HG03342 (cell line): ENCODE measurements around the gene MYCBPAP.
A peak's percentile ranks its signal among the peaks of the same experiment; 100 is the strongest.

Experiments used
- ATAC-seq: cut with Tn5 transposase; IDR thresholded peaks from one replicate; pipeline ENCODE4 v1.9.1; 2021; ENCODE audit warnings: mild to moderate bottlenecking, moderate library complexity; ENCODE audit not compliant: unreplicated experiment

MYCBPAP gene

DNA sequence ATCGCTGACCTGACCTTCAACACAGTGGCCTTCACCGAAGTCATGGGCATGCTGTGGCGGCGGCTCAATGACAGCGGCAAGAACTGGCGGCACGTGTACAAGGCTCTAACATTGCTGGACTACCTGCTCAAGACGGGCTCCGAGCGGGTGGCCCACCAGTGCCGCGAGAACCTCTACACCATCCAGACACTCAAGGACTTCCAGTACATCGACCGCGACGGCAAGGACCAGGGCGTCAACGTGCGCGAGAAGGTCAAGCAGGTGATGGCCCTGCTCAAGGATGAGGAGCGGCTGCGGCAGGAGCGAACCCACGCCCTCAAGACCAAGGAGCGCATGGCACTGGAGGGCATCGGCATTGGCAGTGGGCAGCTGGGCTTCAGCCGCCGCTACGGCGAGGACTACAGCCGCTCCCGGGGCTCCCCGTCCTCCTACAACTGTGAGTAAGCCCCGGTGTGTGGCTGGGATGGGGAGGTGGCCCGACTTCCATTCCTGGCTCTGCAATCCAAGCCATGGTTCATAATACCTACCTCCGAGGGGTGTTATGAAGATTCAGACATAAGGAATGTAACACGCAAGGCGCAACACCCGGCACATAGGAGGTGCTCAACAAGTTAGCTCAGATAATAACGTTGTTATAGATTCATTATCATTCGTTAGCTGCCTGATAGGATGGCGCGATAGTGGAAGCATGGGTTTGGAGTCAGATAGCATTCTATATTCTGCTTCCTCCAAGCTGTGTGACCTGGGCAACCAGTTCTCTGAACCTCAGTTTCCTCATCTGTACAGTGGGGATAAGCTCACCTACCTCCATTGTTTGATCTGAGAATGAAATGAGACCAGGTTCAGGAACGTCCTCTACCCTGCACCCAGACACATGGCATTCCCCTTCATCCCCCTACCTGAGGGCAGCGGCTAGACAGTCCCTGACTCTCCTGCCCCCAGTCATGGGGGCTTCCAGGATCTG, 28.7 kb downstream of the MYCBPAP start:
- no peak for ATAC-seq

DNA sequence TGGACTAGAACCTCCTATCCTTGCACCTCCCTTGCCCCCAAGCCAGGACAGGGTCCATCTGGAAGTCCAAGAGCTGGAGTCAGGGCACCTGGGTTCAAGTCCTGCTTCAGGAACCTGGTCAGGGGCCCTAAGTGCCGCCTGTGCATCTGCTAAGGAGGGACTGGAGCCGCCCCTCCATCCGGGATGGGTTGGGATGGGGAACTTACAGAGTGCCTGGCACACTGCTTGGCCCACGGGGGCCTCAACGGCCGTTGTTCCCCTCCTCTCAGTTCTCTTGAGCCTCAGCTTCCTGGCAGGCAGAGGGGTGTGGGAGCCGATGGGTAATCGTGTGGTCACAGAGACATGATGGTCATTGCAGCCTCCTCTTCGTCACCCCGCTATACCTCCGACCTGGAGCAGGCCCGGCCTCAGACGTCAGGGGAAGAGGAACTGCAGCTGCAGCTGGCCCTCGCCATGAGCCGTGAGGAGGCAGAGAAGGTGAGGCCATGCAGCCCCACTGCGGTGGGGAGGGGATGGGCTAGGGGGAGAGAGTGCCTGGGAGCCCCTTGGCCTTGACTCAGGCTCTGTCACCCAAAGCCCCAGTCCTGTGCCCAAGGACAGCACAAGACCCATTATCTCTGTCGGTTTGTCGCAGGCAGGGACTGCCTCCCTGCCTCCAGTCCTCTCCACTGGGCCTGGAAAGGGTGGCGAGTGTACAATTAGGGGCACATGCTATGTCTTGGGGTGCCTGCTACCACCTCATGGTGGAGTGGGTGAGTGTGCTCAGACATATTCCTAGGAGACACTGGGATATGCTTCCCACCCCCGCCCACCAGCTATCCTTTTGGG, 29.7 kb downstream of the MYCBPAP start:
- ATAC-seq = no peak

DNA sequence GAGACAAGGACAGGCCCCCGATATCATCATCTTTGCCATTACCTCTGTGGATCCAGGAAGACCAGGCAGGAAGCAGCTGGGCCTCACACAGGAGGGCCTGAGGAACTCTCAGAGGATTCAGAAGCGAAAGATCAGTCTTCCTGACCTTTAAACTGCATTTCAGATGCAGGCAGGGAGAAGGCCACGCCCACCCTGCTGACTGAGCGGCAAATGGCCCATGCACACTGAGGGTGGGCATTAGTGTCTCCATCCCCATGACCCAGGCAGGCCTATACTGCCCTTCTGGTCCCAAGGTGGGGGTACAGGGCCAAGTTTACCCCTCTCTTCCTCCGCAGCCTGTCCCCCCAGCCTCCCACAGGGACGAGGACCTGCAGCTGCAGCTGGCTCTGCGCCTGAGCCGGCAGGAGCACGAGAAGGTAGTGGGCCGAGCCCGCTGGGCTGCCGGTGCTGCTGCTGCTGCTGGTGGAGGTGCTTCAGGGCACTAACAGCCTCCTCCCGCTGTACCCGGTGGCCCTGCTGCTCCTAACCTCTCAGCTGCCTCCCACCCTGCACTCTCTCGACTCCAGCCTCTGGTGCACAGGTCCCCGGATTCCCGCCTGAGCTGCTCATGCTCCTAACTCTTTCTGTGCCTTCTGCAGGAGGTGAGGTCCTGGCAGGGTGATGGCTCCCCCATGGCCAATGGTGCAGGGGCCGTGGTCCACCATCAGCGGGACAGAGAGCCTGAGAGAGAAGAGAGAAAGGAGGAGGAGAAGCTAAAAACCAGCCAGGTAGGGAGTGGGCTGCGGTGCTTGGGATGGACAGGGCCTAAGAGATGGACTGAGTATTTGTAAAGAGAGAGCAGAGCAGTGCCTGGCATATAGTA, 30.5 kb downstream of the MYCBPAP start:
- ATAC-seq = no peak

DNA sequence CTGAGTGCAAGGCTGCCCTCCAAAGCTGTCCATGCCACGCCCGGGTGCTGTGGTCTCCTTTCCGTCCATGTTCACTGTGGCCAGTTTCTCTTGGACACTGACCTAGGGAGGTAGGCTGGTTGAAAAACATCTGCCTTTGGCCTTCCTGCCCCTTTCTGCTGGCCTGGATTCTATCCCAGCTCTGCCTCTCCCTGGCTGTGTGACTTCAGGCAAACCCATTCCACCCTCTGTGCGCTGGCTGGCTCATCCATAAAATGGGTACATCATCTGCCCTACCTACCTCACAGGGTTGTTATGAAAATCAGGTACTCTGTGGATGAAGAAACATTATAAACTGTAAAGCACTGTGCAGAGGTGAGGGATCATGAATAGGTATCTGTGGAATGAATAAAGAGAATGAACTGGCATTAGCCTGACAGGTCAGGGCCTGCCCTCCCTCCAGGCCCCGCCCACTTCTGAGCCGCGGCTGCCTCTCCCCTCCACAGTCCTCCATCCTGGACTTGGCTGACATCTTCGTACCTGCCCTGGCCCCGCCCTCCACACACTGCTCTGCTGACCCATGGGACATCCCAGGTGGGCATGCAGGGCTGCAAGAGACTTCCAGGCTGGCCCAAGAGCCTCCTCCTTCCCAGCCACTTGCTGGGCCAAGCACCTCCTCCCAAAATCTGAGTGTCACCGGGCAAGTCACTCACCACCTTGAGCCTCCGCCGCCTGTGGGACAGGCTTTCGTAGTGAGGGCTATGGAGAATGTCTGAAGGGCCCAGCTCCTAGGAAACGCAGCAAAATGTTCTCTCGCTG, 31.7 kb downstream of the MYCBPAP start:
- ATAC-seq = no peak

DNA sequence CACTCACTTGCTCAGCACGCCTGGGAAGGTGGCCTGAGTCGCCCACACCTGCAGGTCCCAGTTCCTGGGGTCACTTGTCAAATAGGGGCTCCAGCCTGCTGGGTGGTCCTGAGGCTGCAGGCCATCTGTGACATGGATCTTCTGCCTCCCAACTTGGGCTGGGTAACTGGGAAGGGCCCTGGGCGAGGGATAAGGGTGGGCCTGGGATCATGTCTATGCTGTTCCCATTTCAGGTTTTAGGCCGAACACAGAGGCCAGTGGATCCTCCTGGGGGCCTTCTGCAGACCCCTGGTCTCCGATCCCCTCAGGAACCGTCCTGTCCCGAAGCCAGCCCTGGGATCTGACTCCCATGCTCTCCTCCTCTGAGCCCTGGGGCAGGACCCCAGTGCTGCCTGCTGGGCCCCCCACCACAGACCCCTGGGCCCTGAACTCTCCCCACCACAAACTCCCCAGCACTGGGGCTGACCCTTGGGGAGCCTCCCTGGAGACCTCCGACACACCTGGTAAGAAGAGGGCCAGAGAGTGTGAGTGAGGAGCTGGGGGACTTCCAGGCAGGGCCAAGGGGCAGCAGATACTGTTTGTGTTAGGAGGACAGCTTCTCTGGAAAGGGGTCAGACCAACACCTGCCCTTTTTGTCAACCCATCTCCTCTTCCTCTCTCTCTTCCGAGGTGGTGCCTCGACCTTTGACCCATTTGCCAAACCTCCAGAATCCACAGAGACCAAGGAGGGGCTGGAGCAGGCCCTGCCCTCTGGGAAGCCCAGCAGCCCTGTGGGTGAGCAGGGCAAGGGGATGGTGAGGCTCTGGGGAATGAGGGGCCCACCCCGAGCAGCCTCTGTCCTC, 32.5 kb downstream of the MYCBPAP start:
- no peak for ATAC-seq

DNA sequence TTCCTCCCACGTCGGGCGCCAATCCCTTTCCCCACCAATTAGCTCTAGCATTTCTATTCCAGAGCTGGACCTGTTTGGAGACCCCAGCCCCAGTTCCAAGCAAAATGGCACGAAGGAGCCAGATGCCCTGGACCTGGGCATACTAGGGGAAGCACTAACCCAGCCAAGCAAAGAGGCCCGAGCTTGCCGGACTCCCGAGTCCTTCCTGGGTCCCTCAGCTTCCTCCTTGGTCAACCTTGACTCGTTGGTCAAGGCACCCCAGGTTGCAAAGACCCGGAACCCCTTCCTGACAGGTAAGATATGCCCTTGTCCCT, 33.1 kb downstream of the MYCBPAP start:
- ATAC-seq = no peak

DNA sequence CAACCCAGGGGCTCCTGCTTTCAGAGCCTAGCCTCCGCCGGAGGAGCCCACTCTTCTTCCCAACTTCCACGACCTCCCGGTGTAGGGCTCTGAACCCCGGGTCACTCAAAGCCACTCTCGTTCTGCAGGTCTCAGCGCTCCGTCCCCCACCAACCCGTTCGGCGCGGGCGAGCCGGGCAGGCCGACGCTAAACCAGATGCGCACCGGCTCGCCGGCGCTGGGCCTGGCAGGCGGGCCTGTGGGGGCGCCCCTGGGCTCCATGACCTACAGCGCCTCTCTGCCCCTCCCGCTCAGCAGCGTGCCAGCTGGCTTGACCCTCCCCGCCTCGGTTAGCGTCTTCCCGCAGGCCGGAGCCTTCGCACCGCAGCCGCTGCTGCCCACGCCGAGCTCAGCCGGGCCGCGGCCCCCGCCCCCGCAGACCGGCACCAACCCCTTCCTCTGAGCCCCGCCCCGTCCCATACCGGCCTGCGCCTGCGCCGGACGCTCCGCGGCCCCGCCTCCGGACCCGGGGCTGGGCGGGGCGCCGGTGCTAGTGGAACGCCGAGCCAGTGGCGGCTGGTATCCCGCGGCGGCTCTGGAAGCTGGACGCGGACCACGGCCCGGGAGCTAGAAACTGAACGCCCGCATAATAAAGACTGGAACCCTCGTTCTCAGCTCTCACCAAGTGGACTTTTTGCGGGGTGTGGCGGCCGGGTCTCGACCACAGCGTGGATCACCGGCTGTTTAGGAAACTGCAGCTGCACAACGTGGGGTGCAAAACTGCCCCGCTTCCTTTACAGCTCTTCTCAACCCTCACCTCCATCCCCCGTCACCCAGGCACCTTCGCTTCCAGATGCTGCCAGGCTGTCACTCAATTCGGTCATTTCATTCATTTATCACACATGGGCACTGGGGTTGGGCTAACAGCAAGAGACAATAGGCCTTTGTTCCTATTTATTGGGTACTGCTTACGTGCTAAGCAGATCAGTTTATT, 33.8 kb downstream of the MYCBPAP start:
- peak; percentile 79 for ATAC-seq

DNA sequence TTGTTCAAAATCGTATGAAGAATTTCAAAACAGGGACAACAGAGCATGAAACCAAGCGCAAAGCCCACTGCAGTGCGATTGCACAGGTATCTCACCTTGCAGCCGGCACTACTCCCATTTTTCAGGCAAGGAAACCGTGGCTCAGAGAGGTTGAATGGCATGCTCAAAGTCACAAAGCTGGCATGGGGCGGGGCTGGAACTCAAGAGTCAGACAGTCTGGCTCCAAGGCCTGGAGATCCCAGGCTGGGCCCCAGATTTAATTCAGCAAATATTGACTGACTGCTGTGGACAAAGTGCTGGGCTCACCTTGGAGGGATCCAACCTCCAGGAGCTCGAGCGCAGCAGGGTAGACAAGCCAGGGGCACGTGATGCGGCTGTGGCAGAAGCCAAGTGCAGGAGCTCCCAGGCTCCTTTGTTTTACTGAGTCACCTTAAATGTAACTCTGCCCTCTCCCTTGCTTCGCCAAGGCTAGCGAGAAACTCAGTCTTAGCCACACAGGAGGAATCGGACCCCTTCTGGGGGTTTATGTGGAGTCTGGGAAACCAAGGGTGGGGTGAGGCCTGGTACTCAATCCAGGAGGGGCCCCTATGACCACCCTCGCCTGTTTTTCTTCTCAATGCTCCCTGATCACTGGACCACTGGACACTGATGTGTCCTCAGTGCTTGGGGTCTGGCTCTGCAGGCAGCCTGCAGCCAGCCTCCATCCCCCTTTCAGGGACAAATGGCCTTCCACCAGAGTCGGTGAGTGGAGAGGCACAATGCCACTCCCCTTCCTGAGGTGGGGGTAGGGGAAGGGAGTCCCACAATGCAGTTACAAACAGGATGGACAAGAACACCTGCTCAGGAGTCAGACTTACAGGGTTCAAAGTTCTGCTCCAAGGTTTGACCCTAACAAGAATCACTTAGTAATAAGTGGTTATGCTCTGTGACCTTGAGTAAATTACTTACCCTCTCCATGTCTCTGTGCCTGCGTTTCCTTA, 34.8 kb downstream of the MYCBPAP start:
- no peak for ATAC-seq

DNA sequence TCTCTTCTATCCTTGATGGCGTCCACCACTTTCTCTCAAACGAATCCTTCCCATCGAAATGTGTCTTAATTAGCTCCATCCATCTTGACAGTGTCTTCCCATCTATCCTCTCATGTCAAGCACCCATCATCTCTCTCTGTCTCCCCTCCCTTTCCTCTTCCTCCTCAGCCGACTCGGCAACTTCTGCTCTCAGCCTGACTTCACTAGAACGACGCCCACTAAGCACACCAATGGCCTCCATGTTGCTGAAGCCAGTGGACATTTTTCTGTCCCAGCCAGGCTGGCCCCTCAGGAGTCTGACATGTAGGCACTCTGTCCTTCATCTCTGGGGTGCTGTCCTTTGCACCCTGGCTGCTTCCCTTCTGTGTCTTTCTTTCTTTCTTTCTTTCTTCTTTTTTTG, 36.3 kb downstream of the MYCBPAP start:
- no peak for ATAC-seq

DNA sequence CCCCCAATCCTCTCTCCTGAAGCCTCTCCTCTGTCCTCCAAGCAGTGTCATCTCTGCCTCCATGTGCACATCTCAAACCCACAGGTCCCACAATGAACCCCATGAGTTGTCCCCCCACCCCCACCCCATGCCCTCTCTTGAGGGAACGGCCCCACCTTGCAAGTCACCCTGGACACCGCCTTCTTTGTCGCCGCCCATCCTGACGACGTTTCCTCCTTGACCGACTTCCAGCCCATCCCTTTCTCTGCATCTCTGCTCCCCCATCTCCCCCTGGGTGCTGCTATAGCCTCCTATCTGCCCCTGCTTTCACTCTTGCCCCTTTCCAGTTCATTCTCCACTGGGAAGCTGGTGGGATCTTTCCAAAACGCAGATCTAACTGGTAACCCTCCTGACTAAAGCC, 37.1 kb downstream of the MYCBPAP start:
- ATAC-seq = no peak

DNA sequence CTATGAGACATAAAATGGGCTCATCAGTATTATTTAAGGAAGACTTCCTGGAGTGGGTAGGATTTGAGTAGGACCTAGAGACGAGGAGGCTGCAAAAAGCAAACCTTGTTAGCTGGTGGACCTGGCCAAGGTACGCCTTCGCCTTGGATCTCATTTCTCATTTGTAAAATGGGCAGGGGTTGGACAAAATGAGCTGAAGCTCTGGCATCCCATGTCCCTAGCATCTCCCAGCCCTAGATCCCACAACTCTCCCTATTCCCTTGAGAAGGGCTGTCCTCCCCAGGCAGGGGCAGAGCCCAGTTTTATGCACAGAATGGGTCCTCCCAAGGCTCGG, 38.4 kb downstream of the MYCBPAP start:
- ATAC-seq = no peak

DNA sequence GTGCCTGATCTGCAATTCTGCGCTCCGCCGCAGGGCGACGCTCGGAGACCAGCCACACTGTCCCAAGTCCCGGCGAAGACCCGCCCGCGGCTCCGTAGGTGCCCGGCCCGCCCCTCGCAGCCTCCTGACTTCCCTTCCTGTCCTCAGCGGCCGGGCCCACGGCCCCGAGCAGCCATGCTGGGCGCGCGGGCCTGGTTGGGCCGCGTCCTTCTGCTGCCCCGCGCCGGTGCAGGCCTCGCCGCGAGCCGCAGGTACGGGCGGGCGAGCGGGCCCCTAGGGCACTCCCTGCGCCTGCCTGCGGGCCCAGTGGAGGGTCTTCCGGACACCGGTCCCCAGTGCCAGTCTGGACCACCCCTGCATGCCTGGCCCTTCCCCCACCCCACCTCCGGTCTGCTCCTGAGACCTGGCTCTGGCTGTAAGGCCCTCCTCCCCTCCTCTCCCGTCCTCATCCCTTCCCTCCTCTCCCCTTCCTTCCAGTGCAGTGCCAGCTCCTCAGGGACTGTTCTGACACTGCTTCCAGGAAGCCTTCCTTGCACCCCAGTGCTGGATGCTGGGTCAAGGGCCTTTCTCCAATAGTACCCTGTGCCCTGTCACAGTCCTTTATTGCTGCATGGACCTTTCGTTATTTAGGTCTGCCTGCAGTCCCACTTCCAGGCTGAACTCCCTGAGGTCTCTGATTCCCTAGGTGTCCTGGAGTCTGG, 38.9 kb downstream of the MYCBPAP start, which contains the start of gene SPATA20:
Gene SPATA20, plus strand, starts transcription at position 140 of the 701 bp plus-strand sequence. Its CDS starts 35 bp downstream, at position 175.
- ATAC-seq = peak; percentile 64

DNA sequence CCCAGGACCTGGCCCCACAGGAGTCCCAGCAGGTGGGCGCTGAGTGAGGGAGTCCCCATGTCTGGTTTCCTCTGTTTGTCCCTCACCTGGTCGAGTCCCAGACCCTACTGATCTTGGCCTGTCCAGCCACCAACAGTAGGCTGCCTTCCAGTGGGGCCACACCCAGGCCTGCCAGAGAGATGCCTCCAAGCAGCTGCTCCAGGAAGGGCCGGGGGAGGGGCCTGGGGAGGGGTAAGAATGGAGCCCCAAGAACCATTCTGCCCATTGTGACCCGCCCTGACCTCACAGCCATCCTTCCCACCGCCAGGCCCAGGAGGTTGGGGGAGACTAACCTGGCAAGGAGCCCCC, 39.5 kb downstream of the MYCBPAP start:
- no peak for ATAC-seq

DNA sequence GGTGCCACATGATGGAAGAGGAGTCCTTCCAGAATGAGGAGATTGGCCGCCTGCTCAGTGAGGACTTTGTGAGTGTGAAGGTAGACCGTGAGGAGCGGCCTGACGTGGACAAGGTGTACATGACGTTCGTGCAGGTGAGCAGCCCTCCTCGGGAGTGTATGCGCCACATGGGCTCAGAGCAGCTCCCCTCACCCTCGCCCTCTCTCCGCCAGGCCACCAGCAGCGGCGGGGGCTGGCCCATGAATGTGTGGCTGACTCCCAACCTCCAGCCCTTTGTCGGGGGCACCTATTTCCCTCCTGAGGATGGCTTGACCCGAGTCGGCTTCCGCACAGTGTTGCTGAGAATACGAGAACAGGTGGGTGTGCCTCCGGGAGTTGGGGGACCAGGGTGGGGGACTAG, 40.6 kb downstream of the MYCBPAP start:
- ATAC-seq = no peak

DNA sequence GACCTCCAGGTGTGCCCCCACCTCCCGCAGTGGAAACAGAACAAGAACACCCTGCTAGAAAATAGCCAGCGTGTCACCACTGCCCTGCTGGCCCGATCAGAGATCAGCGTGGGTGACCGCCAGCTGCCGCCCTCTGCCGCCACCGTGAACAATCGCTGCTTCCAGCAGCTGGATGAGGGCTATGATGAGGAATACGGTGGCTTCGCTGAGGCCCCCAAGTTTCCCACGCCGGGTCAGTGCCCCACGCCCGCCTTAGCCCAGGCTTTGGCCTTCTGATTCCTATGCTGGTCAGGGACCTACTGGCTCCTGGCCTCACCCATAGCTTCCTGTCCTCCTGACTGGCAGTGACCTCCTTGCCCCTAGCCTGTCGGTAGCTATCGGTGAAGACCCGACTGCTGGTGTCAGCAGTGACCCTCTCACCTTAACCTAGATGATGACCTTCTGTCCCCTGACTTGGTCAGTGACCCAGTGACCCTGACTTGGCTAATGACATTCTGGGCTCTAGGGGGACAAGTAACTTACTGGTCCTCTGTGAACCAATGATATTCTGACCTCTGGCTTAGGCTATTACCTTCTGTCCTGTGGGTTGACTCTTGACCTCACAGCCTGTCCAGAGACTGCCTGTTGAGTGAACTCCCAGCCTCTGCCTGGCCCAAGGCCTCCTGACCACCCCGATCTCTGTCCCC, 41.2 kb downstream of the MYCBPAP start:
- no peak for ATAC-seq

DNA sequence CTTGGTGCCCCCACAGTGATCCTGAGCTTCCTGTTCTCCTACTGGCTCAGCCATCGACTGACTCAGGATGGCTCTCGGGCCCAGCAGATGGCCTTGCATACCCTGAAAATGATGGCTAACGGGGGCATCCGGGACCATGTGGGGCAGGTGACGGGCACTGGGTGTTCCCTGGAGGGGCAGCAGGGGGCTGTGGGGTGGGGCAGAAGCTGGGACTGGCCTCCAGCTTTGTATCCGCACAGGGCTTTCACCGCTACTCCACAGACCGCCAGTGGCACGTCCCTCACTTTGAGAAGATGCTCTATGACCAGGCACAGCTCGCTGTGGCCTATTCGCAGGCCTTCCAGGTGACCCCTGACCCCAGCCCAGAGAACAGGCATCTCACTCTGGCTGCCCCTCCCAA, 41.7 kb downstream of the MYCBPAP start:
- no peak for ATAC-seq
